Erythroblast (primary cell): Measurements from ENCODE around the gene POLN.

Experiments used
- DNase-seq, 2 experiments: peaks; one replicate each; lab custom pipeline; 2025; lab: John Stamatoyannopoulos, UW
- GATA1 ChIP-seq: IDR thresholded peaks from 2 replicates; pipeline ENCODE4 v1.6.1; 2011; ENCODE audit warnings: low read depth, mild to moderate bottlenecking, control low read depth, low read length, moderate library complexity
- POLR2A ChIP-seq: IDR thresholded peaks from 2 replicates; pipeline ENCODE4 v1.6.1; 2011; ENCODE audit warnings: mild to moderate bottlenecking, low read length

Gene POLN

DNA sequence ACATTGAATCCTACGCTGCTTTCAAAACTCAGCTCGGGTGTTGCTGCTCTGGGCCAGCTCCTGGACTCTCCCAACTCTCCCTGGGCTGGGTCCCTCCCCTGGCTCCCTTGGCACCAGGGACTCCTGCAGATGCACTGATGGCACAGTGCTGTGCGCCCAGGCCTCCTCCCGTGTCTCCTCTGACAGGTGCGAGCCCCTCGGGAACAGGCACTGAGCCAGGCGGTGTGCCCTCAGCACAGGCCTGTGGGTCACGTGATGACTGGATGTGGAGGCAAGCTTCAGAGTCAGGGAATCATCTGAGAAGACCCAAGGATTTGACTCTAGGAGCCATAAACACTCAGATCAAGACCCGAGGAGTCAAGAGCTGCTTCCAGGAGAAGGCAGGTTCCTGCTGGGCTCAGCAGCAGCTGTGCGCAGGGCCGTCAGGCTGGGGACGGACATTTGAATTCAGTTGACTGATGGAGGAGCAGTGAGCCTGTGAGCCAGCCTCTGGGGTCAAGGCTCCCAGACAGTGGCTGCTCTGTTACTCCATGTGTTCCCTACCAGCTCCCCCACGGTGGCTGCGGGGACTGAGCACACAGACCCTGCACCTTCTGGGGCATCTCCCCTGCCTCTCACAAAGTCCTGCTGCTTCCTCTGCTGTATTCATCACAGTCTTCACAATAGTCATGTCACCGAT lies 149.8 kb downstream of the POLN start:
- DNase-seq: no peak
- no peak for TF ChIP-seq POLR2A
- no peak for TF ChIP-seq GATA1

DNA sequence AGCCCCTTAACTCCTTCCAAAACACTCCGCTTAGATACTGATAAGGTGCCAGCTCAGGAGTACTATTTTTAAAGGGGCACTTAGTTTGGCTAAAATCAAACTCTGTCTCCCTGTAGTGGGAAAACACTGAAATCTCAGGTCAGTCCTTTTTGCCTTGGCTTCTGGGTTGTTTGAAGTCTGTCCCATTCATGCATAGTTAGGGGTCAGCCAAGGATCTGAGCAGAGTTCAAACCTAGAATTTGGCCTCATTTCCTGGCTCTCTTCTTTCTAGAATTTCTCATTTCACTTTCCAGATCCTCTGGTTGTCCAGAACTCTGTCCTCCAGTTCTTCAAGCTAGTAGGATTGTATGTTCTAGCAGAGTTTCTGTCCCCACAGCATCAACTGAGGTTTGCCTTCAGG lies 151.3 kb downstream of the POLN start:
- DNase-seq: no peak
- TF ChIP-seq POLR2A: no peak
- TF ChIP-seq GATA1: no peak

DNA sequence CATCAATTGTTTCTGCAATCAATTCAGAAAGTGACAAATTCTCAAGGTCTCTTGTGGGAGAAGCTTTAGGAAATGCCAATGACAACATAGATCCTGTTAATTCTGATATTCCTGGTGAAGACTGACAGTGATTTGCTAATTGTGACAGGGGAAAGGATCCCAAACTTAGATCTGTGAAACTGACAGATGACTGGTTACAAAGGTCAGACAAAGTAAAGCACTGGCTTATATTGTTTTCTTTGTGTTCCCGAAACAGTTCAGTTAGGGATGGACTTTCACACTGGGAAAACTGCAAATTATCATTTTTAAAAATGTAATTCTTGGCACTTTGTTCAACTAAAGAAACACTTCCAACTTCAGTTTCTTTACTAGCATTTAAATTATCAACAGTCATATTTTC lies 152.7 kb downstream of the POLN start:
- TF ChIP-seq GATA1: no peak
- no peak for DNase-seq

DNA sequence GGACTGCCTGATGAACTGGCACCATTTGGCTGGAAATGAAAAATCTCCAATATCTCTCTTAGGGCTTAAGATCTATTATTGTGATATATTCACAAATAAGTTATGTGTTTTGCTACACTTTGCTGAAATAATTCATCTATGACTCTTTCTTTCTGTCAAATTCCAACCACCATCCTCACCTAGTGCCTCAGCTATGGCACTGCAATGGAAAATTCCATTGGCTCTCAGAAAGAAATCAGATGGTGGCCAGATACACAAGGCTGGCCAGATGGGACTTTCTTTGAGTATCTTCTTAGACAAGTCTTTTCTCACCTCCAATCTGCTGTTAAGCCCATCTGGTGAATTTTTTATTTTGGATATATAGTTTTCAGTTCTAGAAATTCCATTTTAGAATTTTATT lies 154.8 kb downstream of the POLN start:
- TF ChIP-seq POLR2A (no peak), GATA1 (no peak)
- DNase-seq: no peak

DNA sequence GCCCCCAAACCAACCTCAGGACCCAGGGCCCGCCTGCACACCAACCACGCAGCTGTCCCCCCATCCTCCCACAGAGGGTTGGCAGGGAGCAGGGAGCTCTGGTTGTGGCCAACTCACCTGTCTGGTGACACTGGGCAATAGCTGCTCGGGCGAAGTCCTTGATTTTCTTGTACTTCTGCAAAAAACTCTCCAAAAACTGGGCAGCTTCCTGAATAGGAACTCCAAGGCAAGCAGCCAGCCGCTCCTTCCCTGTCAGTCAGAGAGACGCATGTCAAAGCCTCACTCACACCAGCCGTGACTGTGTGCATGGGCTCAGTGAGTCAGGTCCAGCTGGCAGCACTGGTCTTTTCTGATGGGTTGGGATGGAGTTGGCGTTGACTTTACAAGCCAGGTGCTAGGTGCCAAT lies 156.4 kb downstream of the POLN start:
- TF ChIP-seq GATA1: no peak
- no peak for TF ChIP-seq POLR2A

DNA sequence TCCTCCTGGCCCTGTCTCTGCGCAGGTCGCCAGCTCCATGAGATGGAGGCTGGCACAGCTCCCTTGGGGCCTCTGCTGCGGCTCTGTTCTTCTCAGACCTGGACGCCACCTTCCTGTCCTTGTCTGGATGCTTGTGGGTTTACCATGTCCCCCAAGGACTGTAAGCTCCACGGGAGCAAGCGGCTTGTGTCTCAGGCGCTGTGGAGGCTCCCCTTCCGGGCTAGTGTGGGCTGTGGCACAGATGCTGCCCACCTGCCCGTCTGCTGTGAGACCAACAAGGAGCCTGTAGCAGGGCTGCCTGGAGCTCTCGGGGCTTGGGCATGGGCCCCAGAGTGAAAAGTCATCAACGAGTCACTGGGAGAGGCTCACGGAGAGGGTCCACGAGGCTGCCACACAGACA lies 157.6 kb downstream of the POLN start:
- TF ChIP-seq POLR2A: no peak
- TF ChIP-seq GATA1: no peak

More for the DNA sequence above, 156.4 kb downstream of the POLN start:
- DNase-seq: no peak

DNA sequence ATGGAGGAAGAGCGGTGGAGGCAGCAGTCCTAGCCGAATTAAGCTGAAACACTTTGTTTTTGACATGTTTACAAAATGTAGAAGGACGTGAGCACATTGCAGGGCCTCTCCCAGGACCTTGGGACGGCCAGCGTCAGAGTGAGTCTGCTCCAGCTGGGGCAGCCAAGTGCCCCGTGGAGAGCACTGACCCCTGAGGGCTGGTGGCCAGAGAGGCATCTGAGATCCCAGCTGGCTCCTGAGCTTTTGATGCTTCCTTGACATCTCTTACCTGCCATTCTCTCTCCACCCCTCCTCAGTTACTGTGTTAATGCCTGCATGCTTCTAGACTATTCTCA lies 158.1 kb downstream of the POLN start:
- TF ChIP-seq POLR2A: no peak
- TF ChIP-seq GATA1: no peak
- DNase-seq: no peak

More for the DNA sequence above, 157.6 kb downstream of the POLN start:
- no peak for DNase-seq

DNA sequence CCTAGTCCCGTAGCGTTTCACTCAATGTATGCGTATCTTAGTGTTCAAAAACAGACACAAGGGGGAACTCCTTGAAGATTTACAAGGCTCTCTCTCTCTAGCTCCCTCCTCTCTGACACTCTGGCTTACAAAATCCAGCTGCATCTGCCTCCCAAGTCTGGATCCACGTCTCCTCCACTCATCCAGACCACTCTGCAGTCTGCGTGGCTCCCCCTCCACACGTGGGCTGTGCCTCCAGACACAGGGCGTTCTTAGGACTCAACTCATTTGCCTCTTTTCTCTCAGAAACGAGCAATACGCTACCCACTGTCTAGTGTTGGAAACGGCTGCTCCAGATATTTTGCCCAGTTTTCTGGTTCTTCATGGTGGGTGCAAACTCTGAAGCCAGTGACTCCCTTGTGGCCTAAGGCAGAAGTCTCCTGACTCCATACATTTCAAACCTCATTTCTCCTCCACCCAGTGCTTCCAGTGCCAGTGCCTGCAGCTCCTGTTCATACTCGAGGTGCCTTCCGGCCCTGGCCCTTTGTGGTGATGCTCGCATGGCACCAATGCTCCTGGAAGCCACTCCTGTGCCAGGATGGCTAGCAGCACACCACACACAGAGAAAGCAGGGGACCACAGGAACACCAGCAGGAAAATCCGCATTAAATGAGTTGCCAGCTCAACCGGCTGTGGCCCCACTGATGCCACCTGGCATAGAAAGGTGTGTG lies 158.7 kb downstream of the POLN start:
- TF ChIP-seq POLR2A (no peak), GATA1 (no peak)
- DNase-seq: no peak

DNA sequence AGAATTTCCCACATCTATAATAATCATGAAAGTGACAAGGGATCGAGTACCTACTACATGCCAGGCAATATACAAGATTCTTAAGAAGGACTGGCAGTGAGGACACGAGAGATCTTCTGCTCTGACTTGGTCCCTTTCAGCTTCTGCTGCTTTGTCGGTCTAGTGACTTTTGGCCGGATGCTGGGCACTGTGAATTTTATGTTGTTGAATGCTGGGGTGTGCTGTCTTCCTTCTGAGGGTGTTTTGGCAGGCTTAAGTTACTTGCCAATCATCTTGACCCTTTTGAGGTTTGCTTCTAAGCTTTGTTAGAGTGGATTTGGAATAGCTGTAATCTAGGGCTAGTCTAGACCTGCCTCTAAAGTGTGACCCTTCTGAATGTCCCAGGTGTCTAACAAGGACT lies 159.3 kb downstream of the POLN start:
- DNase-seq: no peak
- no peak for TF ChIP-seq GATA1
- TF ChIP-seq POLR2A: no peak

DNA sequence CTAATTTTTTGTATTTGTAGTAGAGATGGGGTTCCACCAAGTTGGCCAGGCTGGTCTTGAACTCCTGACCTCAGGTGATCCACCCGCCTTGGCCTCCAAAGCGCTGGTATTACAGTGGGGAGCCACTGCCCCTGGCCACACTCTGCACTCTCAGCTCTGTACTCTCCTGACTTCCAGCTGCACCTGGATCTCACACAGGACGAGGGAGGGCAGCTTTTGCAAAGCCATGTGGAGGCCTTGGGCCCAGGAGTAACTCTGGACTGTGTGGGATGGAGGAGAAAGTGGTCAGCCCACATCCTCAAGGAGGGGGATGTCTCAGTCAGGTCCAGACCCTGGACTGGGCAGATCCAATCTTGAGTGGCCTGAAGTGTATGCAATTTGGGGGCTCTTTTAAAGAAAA lies 159.8 kb downstream of the POLN start:
- no peak for DNase-seq
- TF ChIP-seq GATA1 (no peak), POLR2A (no peak)

DNA sequence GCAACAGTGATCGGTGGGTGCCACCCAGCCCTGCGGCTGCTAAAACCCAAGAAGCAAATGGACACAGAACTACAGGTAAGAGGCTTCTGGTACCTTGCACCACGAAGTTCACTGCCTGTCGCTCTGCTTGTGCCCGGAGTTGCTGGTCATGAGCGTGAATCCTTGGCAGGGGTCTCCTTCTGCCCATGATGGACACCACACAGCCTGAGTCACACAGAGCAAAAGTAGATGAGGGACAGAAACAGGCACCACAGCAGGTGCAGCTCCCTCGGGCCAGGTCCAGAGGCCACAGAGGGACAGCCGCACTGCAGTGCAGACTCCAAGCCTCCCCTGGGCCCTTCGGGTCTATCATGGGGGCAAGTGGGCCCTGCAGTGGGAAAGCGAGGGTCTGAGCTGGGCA lies 160.4 kb downstream of the POLN start:
- no peak for TF ChIP-seq GATA1
- TF ChIP-seq POLR2A: no peak
- no peak for DNase-seq

DNA sequence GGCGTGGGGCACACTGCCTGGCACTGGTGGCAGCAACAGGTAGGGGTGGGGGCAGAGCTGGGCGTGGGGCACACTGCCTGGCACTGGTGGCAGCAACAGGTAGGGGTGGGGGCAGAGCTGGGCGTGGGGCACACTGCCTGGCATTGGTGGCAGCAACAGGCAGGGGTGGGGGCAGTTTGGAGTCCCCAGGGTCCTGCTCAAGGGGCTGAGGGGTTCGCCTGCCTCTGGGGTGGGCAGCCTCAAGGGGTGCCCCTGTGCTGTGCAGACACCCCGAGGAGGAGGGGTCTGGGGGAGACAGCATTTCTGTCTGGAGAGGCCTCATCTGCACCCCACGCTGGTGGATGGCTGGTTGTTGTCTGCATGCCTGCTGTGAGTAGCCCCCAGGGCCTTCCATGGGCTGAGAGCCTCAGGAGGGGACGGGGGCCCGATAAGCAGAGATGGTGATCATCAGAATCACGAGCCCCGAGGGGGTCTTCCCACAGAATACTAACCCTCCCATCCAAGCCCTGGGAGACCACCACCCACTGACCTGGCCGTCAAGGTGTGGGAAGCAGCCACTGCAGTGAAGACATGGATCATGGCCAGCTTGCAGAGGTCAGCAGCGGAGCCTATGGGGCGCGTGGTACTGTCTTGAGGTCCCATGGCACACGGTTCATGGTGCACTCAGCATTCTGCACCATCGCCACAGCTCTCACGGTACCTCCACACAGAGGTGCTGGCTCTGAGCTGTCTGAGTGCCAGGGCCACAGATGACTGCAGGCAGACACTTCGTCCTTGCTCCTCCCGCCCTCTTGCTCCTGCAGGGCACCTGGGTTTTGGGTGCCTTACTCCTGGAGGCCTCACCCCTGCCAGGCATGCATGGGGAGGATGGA lies 161.3 kb downstream of the POLN start:
- TF ChIP-seq POLR2A (no peak), GATA1 (no peak)
- no peak for DNase-seq

DNA sequence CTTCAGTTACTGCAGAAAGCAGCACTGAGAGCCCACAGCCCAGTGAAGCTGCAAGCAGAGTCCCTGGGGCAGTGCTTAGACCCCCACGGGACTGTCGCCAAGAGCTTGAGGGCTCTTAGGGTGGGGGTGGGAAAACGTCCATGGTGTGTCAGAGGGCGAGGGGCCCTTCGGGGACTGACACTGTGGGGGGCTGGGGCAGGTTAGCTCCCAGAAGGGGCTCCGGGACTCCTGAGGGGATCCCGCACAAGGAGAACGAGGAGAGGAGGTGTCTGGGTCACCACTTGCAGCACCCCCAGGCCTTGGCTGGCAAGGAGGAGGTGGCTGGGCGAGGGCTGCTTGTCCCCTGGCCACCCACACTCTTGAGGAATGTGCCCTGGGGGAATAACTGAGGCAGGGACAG lies 162.0 kb downstream of the POLN start:
- TF ChIP-seq GATA1 (no peak), POLR2A (no peak)
- no peak for DNase-seq

DNA sequence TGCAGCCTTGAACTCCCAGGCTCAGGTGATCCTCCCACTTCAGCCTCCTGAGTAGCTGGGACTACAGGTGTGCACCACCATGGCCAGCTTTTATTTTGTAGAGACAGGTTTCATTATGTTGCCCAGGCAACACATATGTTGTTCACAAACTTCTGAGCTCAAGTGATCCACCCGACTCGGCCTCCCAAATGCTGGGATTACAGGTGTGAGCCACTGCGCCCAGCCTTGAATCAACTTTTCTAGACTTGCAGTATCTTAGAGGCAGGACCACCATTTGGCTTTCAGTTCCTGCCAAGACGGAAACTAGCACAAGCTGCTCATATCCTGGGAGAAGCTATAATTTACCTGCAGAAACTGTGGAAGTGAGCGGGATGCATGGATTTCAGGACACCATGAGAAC lies 162.9 kb downstream of the POLN start:
- no peak for DNase-seq
- no peak for TF ChIP-seq GATA1
- TF ChIP-seq POLR2A: no peak
